Ovary (tissue), 3 donors: ENCODE measurements around the gene NRL.

Source experiments
- CTCF ChIP-seq, 3 donors: fragments of 450-650 bp in 2 of 3; fragments of 200-600 bp in 1 of 3; IDR thresholded peaks; one replicate each; pipeline versions ENCODE4 v1.5.1 to v1.8.0; 2016 to 2022; ENCODE audit warnings: antibody characterized with exemption in 3 of 3, mild to moderate bottlenecking in 1 of 3
- POLR2A ChIP-seq: fragments of 450-650 bp; IDR thresholded peaks from one replicate; pipeline ENCODE4 v1.6.1; 2017; ENCODE audit warnings: antibody characterized with exemption, mild to moderate bottlenecking, moderate library complexity
- donor health status: DM: no; HTN: no; CAD: no.

GRCh38 chr14:24156840-24157239, 42.1 kb upstream of the NRL start:
- TF ChIP-seq CTCF (IDR thresholded peaks at IDR 0.05), result no peak
- TF ChIP-seq POLR2A, result no peak
